Psoas muscle (tissue), 8 donors: ENCODE data around the gene ADAMTSL1. TPM values are rescaled to one million over a fixed set of nuclear protein-coding genes. Genes with fewer than 3 reads are reported as not detected.

ENCODE experiments used
- ATAC-seq, 4 donors: fragments of 200-7000 bp; cut with Tn5 transposase; one replicate each; pipeline ENCODE4 v1.9.1; 2020; ENCODE audit warnings: moderate library complexity in 3 of 4, mild to moderate bottlenecking in 2 of 4
- DNase-seq, 2 donors: peaks; one replicate each; pipeline ENCODE4 v3.0.0-alpha.2; 2020
- H3K27ac ChIP-seq: fragments of 200-600 bp; one replicate; pipeline ENCODE4 v1.8.0; 2022
- H3K27me3 ChIP-seq, 3 donors: fragments of 200-600 bp in 1 of 3; one replicate each; pipeline versions ENCODE4 v1.6.1 to v1.8.0; 2013 to 2022; ENCODE audit warnings: low read length in 2 of 3, mild to moderate bottlenecking in 2 of 3, moderate library complexity in 1 of 3; ENCODE audit not compliant: insufficient read depth in 3 of 3
- H3K36me3 ChIP-seq, 2 donors: fragments of 200-600 bp in 1 of 2; one replicate each; pipeline versions ENCODE4 v1.6.1 to v1.8.0; 2013 to 2022; ENCODE audit warnings: low read depth in 1 of 2, mild to moderate bottlenecking in 1 of 2, moderate library complexity in 1 of 2; ENCODE audit not compliant: insufficient read depth in 1 of 2
- H3K4me1 ChIP-seq: fragments of 200-600 bp; one replicate; pipeline ENCODE4 v1.8.0; 2022
- H3K4me3 ChIP-seq: fragments of 200-600 bp; one replicate; pipeline ENCODE4 v1.8.0; 2022; ENCODE audit warnings: mild to moderate bottlenecking
- H3K9me3 ChIP-seq: fragments of 200-600 bp; one replicate; pipeline ENCODE4 v1.8.0; 2022
- CTCF ChIP-seq: fragments of 200-600 bp; IDR thresholded peaks from one replicate; pipeline ENCODE4 v1.8.0; 2022; ENCODE audit warnings: antibody characterized with exemption
- WGBS, 3 donors: extraction: QIAGEN DNeasy Blood & Tissue Kit; methylation state at CpG; one replicate each; pipeline versions ENCODE4 v1.1.6 to v1.1.7; 2013; 5-methylcytosine and 5-hydroxymethylcytosine counted together
- intact Hi-C, 2 donors: fragments of 100-400 bp; cut with DNase I; formaldehyde crosslinking; loops; one replicate each; pipeline versions ENCODE4 v1.11.0 to v1.14.2; 2022
- polyA plus RNA-seq, 3 donors: library from polyadenylated mRNA; stranded (reverse); fragments of 200-250 nt; gene quantifications; one replicate each; pipeline ENCODE4 v1.2.3, GENCODE V29; 2013
- total RNA-seq, 4 donors: library from RNA; stranded (reverse); fragmentation: NEBNext Ultra II Directional in 2 of 4; extraction: Animal tissue kit (Norgen Biotek cat#: 25700) in 2 of 4; gene quantifications; one replicate each; pipeline versions ENCODE4 v1.2.1 to v1.2.4, GENCODE V29; 2021 to 2023
- donor health status: healthy with polysubstance abuse.
- donor health status: DM: no; HTN: no; CAD: no; lungs with moderate emphysema.
- donor health status: Bipolar disorder and iron deficiency.
- donor health status: healthy.
- donor health status: DM: yes; HTN: yes; CAD: no.
- donor health status: DM: no; HTN: no; CAD: no.
- donor health status: DM: no; HTN: no; CAD: no.
- donor health status: DM: yes; HTN: yes; CAD: no.

The ADAMTSL1 gene
- total and polyA plus RNA-seq, 7 donors, result 0.08 to 0.57 (median 0.28) TPM

GRCh38 chr9:18806232-18807080 is 332.5 kb downstream of the ADAMTSL1 start:
- TF ChIP-seq CTCF, result no peak
- no peaks in the 10 kb centered on the region for H3K4me1 ChIP-seq
- WGBS, 3 donors, result 75 to 86% (median 80%) methylated on average over 6 of the region's 6 CpGs
- intact Hi-C loops, result no loop called here
- no peak overlapping the region for H3K4me3 ChIP-seq
- ATAC-seq (no peak), DNase-seq (no peak)
- no peaks in the 10 kb centered on the region for H3K36me3 ChIP-seq
- no peak overlapping the region for H3K27ac ChIP-seq
- H3K9me3 ChIP-seq, result no peaks in the 10 kb centered on the region
- H3K27me3 ChIP-seq, result no peaks in the 10 kb centered on the region

DNA sequence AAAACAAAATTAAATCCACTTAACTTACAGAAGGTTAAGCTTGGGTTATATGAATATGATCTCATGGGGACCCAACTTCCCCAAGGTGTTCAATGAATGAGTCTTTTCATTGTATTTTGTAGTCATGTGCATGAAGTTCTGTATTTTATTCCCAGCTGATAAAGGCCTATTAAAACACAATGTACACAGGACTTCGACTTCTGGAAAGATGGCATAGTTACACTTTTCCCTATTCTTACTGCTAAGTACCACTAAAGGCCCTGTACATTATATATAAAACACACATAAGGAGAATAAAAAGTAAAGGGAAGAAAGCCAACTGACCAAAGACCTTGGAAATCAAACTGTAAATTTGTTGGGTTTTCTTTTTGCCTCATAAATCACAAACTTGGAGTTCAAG is 336.6 kb downstream of the ADAMTSL1 start:
- DNase-seq, result no peak
- ATAC-seq, result no peak
- no peak overlapping the region for H3K4me3 ChIP-seq

DNA sequence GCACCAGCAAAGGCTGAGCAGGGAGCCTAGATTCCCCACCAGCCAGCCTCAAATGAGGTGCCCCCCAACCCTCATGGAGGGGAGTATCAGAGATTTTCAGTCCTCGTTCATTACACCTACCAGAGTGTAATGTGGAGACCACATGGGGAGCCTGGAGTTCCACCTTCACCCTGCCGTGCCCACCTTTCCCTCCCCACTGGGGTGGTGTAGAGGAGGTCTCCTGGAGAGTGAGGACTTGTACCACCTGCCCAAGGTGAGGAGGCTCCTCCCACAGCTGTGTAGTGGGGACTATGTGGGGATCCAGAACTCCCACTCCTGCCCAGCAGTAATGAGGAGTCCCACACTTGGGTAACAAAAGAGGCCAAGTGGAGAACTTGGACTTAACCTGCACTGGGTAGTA is 337.2 kb downstream of the ADAMTSL1 start:
- no peak for DNase-seq
- H3K9me3 ChIP-seq, result peaks cover 9% of the 10 kb centered on the region
- no peak overlapping the region for H3K4me3 ChIP-seq
- H3K27ac ChIP-seq, result no peak overlapping the region
- no peak for ATAC-seq
- intact Hi-C loops, result loop anchor here in 1 of 2 donors (10.0 kb wide), 1 partner anchor 556 kb away; no protein-coding TSS in a partner anchor
- no peaks in the 10 kb centered on the region for H3K4me1 ChIP-seq
- no peaks in the 10 kb centered on the region for H3K36me3 ChIP-seq
- TF ChIP-seq CTCF, result no peak
- 82 to 88% (median 85%) methylated on average over 1 to 2 of the region's 2 CpGs for WGBS, 3 donors
- H3K27me3 ChIP-seq, result no peaks in the 10 kb centered on the region

More for the DNA sequence above, 336.6 kb downstream of the ADAMTSL1 start:
- Histone ChIP-seq H3K27ac (no peak overlapping the region), H3K27me3 (no peaks in the 10 kb centered on the region), H3K4me1 (no peaks in the 10 kb centered on the region), H3K9me3 (peaks cover 9% of the 10 kb centered on the region), H3K36me3 (no peaks in the 10 kb centered on the region)
- WGBS, 3 donors, result 91 to 100% (median 92%) methylated on average over 1 of the region's 1 CpG
- TF ChIP-seq CTCF, result no peak
- intact Hi-C loops, result loop anchor here in 1 of 2 donors (10.0 kb wide), 1 partner anchor 556 kb away; no protein-coding TSS in a partner anchor

DNA sequence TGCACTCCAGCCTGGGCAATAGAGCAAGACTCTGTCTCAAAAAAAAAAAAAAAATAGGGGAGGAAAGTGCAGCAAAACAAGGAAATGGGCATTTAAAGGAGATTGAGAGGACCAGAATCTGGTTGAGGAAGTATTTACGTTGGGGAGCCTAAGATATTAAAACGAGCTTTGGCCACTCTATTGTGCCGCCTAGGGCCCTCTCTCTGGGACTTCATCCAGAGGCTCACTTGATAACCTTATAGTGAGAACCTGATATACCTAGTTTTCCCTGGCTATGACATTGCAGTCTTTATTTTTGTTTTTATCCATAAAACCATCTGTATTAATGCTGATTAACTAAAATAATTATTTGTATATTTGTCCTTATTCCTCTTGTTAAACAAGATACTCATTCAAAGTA is 345.5 kb downstream of the ADAMTSL1 start:
- no peak overlapping the region for H3K27ac ChIP-seq
- 60 to 79% (median 64%) methylated on average over 3 of the region's 3 CpGs for WGBS, 3 donors
- no peaks in the 10 kb centered on the region for H3K4me1 ChIP-seq
- H3K9me3 ChIP-seq, result no peaks in the 10 kb centered on the region
- TF ChIP-seq CTCF, result no peak
- H3K36me3 ChIP-seq, result no peaks in the 10 kb centered on the region
- H3K27me3 ChIP-seq, result no peaks in the 10 kb centered on the region
- intact Hi-C loops, result loop anchor here in 1 of 2 donors (10.0 kb wide), 1 partner anchor 565 kb away; no protein-coding TSS in a partner anchor
- H3K4me3 ChIP-seq, result no peak overlapping the region
- ATAC-seq (no peak), DNase-seq (no peak)
